Activated T-cell treated with anti-CD3 and anti-CD28 coated beads for 24 hours (primary cell): ENCODE data around the gene PLEKHM1.
A peak's percentile ranks its signal among the peaks of the same experiment; 100 is the strongest.

Experiments used
- DNase-seq: peaks from one replicate; pipeline ENCODE4 v3.0.0-alpha.2; 2020; ENCODE audit warnings: low read depth

PLEKHM1 gene

DNA sequence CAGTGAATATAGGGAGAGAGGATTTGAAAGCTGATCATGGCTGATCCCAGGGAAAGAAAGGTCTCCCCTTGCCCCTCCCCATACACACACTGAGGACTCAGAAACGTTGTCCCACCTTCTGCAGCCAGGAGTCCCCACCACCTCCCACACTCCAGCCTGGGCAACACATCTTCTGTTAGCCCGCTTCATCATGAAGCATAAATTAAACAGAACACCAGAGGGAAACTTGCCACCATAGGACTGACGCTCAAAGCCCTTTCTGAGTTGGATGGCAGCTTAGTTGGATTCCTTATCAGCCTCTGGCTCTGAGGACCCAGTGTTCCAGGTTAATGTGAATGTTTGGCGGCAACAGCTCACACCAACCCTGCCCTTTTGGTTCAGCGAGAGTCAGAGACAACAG lies 91.7 kb downstream of the PLEKHM1 start:
- DNase-seq = no peak

DNA sequence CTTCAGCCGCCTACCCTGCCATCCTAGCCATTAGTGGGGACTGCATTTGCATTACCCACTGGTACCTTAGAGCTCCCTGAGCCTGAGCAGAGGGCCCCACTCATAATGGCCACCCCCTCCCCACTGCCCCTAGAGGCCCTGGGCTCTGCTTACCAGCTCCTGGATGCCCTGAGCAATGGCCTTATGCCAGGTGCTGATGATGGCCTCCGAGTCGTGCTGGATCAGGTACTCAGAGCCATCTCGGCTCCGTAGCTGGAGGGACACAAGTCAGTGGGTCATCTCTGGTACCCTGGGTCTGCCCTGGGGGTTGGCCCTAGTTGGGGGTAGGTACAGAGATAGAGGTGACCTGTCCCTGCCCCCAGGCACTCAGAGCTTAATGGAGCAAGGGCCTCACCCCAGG lies 92.7 kb downstream of the PLEKHM1 start:
- no peak for DNase-seq

- DNase-seq = no peak
Measured at GRCh38 chr17:45396496-45397205, 93.9 kb downstream of the PLEKHM1 start.

GRCh38 chr17:45395569-45396415 lies 94.7 kb downstream of the PLEKHM1 start:
- DNase-seq = no peak

DNA sequence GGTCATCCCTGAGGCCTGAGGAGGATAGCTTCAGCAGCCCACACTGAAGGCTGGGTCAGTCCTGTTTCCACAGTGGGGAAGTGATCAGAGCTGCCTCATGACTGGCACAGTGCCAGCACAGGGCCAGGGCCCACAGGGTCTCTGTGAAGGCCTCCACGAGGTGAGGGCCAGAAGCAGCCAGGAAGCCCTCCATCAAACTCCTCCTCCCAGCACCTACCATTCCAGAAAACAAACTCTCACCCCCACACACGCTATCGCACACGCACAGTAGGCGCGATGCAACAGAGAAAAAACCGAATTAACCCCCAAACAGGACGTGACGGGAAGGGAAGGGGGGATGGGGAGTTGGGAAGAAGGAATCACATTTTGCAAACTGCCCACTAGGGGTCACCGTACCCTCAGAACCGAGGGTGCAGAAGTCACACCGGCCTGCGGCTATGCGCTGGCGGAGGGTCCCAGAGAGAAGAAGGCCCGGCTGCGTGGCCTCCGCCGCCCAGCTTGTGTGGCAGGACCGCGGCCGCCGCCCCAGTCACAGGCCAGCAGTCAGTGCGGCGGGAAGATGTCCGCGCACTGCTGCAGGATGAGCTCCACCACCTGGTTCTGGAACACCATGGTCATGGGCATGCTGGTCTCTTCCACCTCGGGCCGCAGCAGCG lies 95.5 kb downstream of the PLEKHM1 start:
- DNase-seq = peak; percentile 28

DNA sequence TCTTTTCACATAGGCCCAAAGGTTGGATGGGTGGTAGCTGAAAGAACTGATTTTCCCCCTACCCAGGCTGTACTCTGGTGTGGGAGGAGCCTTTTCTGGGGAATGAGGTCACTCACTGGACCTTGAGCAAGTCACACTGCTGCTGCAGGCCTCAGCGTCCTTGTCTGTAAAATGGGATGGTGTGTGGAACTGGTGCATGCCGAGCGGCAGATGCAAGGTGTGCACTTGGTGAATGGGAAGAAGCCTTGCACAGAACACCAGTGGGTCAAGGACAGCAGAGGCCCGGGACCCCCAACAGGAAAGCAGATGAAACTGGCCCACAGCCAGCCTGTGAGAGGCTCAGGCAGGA lies 96.0 kb downstream of the PLEKHM1 start:
- DNase-seq = no peak

- no peak for DNase-seq
Measured at GRCh38 chr17:45394091-45394490, 96.4 kb downstream of the PLEKHM1 start.

DNA sequence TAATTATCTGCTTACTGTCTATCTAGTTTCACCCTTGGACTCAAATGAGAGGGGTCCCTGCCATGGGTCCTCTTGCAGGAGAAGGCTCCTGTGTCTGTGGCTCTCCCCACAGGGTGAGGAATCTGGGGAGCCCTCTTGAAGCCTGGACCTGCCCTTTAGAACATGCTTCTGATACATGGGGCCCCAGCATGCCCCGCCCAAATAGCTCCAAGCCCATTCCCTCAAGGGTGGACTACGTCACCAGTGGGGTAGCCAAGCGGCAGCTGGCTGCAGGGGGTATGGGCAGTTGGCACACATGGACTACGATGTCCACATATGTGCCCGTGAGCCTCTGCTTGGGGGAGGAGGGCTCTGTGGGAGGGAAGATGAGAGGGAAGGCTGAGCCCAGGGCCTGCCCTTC lies 97.1 kb downstream of the PLEKHM1 start:
- no peak for DNase-seq

DNA sequence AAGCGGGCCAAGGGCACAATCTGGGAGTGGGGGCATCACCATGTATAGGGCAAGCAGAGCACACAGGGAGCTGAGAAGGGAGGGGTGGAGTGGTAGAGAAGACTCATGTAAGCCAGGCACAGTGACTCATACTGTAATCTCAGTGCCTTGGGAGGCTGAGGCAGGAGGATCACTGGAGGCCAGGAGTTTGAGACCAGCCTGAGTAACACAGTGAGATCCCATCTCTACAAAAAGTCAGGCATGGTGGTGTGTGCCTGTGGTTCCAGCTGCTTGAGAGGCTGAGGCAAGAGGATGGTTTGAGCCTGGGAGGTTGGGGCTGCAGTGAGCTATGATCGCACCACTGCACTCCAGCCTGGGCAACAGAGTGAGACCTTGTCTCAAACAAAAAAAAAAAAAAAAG lies 98.6 kb downstream of the PLEKHM1 start:
- no peak for DNase-seq

GRCh38 chr17:45391291-45391690 lies 99.2 kb downstream of the PLEKHM1 start:
- no peak for DNase-seq

- no peak for DNase-seq
Measured at GRCh38 chr17:45389354-45389753, 101.2 kb downstream of the PLEKHM1 start.

DNA sequence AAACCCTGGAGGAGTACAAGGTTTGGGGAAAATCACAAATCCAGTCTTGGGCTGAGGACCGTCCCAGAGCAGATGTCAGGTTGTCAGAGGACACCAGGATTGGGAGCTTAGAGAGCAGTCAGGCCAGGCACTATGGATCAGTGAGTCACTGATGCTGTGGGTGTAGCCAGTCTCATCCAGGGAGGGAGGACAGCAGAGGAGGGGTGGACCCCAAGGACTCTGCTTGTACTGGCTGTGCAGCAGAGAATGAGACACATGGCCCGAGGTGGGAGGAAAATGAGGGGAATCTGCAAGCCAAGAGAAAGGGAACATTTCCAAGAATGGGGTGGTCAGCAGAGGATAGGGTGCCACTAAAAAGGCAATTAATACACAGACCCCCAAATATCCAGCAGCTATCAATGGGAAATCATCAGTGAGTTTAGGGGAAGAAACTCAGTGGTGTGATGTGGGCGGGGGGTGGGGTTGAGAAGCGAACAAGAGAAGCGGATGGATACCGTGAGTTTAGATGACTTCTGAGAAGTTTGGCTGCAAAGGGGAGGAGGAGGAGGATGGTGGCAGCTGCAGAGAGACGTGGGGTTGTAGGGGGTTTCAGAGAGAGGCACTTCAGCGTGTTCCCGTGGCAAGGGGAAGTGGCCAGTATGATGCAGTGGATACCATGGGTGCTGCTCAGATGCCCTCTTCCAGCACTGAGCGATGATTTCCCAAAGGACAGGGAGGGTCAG lies 101.8 kb downstream of the PLEKHM1 start:
- no peak for DNase-seq

DNA sequence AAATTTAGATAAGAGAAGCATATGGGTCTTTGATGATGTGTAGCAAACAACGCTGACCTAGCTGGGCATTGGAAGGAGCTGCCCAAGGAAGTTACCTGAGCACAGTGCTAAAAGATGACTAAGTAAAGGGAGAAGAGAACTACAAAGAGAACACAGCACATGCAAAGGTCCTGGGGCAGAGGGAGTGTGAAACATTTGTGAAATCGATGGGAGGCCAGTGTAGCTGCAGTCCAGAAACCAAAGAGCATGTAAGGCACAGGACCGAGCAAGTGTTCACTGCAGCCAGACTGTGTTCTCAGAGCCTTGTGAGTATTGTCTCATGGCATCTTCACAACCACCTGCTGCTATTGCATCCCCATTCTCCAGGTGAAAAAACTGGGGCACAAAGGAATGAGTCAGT lies 102.8 kb downstream of the PLEKHM1 start:
- no peak for DNase-seq

- DNase-seq = no peak
Measured at GRCh38 chr17:45386178-45386577, 104.3 kb downstream of the PLEKHM1 start.
